Measurements from ENCODE around the gene TXK. TPM values are rescaled to one million over a fixed set of nuclear protein-coding genes. Genes with fewer than 3 reads are reported as not detected.

The TXK gene
- total RNA-seq, 1 donor from 2014 or later: 39.5 TPM

DNA sequence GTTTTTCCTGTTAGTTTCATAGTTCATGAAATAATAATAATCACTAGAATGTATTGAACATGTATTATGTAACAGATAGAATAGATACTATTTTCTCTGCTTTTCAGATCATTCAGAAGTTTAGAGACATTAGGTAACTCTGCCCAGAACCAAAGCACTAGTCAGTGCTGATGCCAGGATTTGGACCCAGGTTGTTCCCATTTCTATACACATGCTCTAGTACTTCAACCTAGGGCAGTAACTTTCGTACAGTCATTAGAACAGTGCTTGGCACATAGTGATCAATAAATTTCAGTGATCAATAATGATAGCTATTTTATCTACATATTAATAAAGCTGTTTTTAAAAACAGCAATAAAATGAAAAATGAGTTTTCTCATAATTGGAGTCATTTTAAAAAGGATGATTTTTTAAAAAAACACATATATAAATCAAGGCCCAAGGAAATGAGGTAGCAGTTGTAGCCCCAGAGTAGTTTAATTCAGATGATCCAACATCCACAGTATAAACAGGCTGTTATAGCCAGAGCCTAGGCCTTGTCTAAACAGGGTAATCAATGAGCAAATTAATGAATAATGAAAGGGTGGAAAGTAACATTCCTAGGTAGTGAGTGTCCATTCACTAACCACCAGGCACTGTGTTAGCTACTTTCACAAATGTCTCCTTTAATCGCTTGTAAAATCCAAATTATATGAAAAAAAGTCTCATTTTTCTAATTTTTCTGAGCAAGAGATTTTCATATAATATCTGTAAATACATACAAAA, 25.6 kb downstream of the TXK start:
- intact Hi-C loops (cut with micrococcal nuclease): loop anchor here (1.0 kb wide), 4 partner anchors 20 to 182 kb away; no protein-coding TSS in a partner anchor

DNA sequence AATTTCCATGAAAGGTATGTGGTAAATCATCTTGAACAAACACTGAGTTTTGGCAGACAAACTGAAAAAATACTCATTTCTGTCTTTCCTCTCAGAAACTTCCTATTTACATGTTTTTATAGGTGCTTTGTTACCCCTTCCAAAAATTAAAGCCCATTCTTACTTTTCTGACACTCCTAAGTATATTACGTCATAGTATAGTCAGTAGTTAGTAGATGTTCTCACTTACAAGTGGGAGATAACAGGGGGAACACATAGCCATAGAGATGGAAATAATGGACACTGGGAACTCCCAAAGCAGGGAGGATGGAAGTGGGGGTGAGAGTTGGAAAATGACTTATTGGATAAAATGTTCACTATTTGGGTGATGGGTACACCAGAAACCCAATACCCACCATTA, 28.8 kb downstream of the TXK start:
- intact Hi-C loops (cut with micrococcal nuclease): no loop called here

DNA sequence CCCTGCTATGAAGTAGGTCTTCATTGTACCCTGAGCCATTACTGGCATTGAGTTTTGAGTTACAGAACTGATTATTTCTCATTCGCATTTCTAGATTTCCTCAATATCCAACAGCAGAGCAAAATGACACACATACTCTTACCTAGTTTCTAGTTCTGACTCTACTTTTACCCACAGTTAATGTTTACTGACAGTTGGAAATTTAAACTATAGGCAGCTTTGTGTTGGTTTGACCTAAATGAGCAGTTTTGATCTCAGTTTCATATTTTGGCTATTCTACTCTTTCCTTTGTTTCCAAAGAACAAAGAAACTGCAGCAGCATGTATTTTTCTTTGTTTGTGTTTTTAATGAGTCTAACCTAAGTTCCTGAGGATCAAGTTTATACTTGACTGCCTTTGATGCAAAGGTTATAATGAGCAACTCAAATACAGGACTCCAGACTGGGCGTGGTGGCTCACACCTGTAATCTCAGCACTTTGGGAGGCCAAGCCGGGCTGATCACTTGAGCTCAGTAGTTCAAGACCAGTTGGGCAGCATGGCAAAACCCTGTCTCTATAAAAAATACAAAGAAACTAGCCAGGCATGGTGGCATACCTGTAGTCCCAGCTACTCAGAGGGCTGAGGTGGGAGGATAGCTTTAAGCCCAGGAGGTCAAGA, 30.4 kb downstream of the TXK start:
- intact Hi-C loops (cut with micrococcal nuclease): no loop called here

DNA sequence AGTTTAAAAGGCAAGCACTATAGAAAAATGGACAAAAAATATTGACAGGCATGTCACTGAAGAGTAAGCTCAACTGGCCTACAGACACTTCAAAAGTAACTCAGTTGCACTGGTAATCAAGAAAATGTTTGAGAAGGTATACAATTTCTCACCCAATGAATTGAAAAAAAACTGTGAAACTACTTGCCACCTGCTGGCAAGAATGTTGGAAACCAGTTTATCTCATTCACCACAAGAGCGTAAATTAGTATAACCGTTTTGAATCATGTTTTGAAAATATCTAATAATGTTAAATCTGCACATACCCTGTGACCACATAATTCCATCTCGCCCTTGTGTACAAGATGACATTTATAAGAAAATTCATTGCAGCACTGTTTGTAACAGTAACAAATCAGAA, 31.7 kb downstream of the TXK start:
- intact Hi-C loops (cut with micrococcal nuclease): no loop called here

DNA sequence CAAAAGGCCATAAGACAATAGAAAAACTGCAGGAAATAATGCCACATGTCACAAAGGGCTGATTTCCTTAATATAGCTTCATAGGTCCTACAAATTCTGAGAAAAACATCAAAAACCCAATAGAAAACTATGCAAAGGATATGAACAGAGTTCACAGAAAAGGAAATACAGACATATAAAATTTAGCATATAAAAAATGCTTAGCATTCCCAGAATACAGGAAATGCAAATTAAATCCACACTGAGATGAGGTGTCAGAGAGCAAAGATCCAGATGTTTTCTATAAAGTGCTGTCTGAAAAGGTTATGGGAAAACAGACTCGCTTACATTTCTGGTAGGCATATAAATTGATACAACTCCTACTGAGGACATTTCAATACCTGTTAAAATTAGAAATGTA, 33.8 kb downstream of the TXK start:
- intact Hi-C loops (cut with micrococcal nuclease): no loop called here

DNA sequence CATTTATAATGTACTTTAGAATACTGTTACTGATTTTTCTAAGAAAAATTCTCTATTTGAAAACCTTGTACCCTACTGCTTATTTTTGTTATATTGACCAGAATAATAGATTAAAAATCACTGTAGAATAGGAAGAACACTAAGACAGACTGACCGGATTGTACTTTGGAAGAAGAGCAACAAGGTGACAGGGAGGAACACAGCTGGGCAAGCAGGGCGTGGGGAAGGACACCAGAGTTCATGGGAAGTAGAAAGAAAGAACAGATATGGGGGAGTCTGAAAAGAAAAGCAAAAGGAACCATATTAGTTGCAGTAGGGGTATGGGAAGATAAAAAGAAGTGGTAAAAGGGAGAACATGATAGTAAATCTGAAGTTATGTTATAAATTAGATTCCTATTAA, 38.6 kb downstream of the TXK start:
- intact Hi-C loops (cut with micrococcal nuclease): no loop called here

DNA sequence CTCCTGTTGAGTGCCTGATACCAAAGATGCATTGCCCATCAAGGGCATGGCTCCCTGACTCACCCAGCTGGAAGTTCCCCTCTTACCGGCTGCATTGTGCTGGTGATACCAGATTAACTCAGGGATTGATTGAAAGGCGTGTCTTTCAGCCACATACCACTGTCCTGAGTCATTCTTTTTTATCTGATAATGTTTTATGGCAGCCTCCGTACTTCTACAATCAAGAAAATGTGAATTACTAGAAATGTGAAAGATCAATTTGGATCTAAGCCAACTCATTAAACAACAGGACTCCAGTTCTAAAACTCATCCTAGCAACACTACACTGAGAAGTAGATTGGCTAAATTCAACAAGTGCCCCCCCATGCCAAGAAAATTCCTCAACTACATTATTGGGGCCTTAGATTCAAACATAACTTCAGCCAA, 40.0 kb downstream of the TXK start:
- intact Hi-C loops (cut with micrococcal nuclease): no loop called here

DNA sequence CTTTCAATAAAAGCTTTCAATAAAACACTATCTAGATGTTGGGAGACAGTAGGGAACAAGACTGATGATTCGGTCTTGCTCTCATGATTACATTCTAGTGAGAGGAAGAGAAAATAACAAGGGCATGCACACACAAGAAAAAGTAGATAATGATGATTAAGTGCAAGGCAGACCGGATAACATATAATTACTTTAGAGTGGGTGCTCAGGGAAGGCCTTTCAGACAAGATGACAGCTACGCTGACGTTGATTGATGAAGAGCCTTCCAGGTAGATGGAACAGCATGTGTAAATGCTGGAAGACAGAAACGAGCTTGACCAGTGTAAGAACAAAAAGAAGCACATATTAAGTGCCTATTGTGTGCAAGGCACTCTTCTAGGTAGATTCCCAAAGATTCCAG, 43.4 kb downstream of the TXK start:
- intact Hi-C loops (cut with micrococcal nuclease): no loop called here

DNA sequence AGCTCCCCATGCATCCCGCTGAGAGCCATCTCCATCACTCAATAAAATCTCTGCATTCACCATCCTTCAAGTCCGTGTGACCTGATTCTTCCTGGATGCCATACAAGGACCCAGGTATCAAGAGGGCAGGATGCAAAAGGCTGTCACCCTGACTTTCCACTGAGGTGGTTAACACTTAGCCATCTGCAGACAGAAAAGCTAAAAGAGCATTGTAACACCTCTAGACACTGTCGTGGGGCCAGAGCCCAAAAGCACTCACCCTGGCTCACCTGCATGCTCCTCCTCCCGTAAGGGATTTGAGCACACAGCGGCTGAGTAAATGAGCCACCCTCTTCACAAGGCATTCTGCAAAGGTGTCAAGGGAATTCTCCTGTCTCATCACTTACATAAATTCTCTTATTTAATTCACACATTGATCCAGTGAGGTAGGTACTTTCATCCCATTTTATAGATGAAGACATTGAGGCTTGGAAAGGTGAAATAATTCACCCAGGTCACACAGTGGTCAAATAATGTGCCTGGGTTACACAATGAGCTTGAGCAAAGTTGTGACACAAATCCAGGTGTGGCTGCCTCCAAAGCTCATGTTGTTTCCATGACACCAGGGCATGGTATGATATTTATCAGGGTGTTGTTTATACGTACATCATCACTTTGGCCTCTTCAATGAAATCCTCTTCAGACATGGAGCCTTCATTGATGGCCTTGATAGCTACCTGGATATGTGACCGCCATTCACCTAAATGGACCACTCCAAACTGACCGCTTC, 48.0 kb downstream of the TXK start:
- intact Hi-C loops (cut with micrococcal nuclease): no loop called here

DNA sequence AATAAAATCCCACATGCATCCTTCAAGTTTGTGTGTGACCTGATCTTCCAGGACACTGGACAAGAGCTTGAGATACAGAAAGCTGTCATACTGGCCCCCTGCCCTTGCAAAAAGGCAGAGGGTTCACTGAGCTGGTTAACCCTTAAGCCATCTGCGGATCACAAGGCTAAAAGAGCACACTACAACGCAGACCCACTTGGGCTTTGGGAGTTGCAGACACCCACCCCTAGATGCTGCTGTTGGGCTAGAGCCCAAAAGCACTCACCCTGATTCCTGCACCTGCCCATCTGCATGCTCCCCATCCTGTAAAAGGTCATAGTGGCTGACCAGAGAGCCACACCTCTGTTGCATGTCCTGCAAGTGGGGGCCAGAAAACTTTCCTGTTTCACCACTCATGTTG, 51.1 kb downstream of the TXK start:
- intact Hi-C loops (cut with micrococcal nuclease): no loop called here

DNA sequence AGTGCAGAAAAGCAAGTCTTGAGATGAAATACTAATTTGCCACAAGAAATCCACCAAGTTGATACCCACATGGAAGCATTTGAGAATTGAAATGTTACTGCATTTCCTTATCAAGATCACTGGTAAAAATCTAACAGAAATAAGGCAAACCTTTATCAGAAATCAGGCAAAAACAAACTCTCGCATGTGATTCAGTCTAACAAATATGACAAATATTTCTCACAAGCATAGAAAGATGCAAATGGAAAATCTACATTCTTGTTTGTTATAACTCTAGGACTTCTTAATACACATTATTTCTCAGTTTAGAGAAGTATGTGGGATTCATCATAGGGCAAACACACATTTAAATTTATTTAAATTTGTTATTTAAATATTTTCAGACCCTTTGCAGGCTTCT, 52.9 kb downstream of the TXK start:
- intact Hi-C loops (cut with micrococcal nuclease): no loop called here

DNA sequence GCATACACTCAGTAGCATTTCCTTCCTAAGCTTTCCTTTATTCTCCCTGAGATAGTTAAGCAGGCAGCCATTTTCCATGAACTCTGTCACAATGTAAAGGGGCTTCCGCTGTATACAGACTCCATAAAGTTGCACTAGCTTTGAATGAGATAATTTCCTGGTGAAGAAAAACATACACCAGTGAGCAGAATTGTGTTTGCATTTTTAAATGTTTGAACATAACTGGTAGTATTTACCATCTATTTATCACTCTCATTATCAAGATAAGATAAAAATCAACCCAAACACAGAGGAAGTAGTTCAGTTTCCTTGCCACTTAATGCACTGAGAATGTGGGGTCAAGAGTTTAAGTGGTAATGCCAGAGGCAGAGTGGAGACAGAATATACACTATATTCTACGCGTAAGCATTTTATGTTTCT, 54.1 kb downstream of the TXK start:
- intact Hi-C loops (cut with micrococcal nuclease): loop anchor here (1.0 kb wide), 1 partner anchor 7 kb away; no protein-coding TSS in a partner anchor

DNA sequence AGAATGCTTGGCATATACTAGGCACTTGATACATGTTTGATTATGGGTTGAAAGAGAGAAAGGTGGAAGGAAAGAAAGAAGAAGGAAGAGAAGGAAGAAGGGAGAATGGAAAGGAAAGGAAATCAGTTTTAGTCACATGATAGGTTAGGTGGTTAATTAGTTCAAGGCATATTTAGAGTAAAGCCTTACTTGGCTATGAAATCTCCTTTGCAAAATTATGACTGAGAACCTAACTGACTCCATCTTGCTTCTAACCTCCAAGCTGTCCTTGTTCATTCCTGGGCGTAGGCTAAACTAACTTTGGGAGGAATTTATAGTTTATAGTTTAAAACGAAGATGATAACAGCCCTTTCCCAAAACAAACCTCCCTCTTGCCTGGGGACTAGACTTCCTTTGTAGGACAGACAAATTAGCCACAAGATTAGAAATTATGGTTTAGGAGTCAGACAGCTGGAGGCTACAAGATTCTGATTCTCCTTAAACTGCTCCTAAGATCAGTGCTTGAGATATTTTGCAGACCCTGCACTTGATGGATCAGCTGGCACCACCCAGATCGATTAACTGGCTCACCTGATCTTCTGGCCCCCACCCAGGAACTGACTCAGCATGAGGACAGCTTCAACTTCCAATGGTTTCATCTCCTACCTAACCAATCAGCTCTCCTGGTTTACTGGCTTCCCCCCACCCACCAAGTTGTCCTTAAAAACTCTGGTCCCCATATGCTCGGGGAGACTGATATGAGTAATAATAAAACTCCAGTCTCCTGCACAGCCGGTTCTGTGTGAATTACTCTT, 55.0 kb downstream of the TXK start:
- intact Hi-C loops (cut with micrococcal nuclease): loop anchor here (1.0 kb wide), 1 partner anchor 8 kb away; no protein-coding TSS in a partner anchor

DNA sequence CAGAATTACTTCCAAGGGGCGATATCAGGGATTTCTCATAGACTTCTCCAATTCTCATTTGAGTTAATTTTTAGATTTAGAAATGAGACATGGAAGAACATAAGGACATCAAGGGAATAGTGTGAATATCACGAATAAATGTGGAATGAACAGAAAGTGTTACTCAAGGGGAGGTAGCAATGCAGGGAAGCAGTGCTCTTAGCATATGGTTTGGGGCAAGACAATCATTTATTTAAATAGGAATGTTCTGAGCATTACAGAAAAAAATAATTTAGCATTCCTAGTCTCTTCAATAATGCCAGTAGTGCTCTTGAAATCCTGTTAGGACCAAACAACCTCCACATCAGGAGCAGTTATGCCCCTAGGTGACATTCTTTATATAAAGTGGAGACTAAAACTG, 55.6 kb downstream of the TXK start:
- intact Hi-C loops (cut with micrococcal nuclease): no loop called here

DNA sequence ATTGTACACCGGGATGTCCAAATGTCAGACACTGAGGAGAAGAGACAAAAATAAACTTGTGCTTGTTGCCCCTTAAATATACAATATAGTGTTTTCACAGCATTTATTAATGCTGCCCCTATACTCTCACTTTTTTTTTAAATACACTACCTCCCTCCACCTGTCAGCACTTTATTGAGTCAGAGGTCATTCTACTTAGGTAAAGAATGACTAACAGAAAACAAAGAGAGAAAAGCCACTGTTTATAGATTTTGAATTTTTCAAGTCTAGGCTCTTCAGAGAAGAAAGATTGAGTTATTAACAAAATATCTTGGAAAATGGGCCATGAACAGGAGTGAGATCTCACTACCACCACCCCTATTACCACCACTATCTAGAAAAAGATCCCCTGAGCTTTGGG, 59.4 kb downstream of the TXK start:
- intact Hi-C loops (cut with micrococcal nuclease): no loop called here

DNA sequence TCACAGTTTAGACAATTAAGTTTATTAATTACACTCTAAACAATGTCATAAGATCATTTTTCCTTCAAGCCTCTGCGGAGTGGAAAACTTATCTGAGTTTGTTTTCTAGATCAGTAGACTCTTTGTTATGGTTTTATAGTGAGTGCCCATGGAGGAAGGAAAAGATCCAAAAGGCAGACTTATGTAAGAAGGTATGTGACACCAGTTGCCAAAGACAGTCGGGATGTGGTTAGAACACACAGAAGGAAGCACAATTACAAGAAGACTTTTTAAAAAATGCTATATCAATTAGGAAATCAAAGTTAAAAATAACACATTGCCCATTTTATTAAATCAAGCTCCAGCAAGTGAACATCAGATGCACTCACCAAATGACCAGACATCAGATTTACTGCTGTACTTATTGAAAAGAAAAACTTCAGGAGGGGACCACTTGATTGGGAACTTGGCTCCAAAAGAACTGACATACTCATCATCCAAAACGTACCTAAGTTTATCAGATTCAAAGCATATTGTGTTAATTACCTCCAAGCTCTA, 60.4 kb downstream of the TXK start:
- intact Hi-C loops (cut with micrococcal nuclease): no loop called here

DNA sequence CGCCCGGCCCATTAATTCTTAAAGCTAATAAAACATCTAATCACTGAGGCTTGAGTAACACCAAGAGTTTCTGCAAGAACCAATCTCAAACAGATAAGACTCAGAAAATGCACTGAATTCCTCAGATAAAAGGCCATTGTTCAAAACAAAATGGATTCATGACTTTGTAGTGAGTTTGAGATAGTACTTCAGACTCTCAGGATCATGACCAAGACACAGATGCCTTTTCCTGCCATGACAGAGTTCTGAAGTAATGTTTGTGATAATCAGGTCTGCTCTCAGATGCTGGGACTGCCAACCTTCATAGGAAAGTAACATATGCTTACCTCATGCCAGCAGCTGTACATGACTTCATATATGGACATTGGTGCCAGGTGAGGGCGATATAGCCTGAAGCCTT, 62.9 kb downstream of the TXK start:
- intact Hi-C loops (cut with micrococcal nuclease): no loop called here

DNA sequence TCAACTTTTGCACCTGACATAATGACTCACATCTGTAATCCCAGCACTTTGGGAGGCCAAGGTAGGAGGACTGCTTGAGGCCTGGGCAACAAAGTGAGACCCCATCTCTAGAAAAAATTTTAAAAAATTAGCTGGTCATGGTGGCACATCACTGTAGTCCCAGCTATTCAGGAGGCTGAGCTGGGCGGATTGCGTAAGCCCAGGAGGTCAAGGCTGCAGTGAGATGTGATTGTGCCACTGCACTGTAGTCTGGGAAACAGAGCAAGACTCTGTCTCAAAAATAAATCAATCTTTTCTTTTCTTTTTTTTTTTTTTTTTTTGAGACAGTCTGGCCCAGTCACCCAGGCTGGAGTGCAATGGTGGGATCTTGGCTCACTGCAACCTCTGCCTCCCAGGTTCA, 65.0 kb downstream of the TXK start:
- intact Hi-C loops (cut with micrococcal nuclease): no loop called here

DNA sequence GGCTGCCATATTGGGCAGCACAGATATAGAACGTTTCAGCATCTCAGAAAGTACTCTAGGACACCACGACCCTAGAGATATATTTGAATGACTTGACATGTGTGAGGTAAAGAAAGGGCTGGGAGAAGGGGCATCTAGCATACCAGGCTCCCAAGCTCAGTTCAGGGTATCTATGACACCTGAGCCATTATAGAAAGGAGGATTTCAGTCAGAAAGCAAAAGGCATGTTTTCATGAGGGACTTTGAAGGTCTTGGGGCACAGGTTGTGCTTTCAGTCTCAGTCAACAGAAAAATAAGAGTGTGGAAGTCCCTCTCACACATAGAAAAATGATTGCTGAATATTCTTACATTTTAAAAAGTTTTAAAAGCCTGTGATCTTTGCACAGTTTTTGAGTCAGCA, 65.9 kb downstream of the TXK start:
- intact Hi-C loops (cut with micrococcal nuclease): no loop called here

DNA sequence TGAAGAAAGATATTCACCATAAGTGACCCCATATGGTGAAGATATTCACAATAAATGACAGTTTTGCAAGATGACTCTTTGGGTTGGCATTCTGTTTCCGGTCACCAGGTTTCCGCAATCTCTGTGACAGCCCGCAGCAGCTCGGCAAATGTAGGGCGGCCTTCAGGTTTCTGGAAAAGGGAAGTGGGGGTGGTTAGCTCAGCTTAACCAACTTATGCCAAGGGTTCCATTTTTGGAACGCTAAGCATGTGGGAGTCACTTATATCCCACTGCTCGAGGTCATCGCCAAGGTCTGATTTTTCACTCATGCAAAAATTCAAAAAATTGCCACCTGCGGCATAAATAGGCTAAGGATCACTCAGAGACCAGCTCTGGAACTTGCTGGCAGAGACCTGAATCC, 66.5 kb downstream of the TXK start:
- intact Hi-C loops (cut with micrococcal nuclease): no loop called here

DNA sequence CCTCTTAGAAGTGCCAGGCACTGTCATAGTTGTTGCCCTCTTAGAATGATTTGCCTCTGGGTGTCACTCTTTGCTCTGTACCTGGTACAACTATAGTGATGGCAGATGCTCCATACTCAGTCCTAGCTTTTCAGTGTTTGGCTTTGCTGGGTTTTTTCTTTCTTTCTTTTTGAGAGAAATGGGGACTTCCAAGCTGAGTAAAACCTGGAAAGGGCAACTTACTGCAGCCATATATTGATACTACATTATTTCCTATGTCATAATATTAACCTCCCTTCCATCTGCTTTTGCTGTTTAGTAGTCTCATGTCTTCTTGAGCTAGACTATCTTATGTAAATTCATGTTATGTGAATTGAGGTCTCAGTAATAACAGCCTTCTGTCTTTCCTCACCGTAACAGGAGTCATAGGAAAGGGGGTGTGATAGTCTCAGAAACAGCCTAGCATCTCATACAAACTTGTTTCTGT, 68.4 kb downstream of the TXK start:
- intact Hi-C loops (cut with micrococcal nuclease): no loop called here

Measured in T-helper 1 cell treated with Interleukin-12 subunit alpha and Interleukin-12 subunit beta and Interleukin-4 antibody, amounts not matched to agents 30 ng/mL and 1 ng/mL, for 36 hours (primary cell).